OCI-LY7 (cell line): Measurements from ENCODE around the gene MDK. TPM values are rescaled to one million over a fixed set of nuclear protein-coding genes. Genes with fewer than 3 reads are reported as not detected.

Source experiments
- BruUV-seq: library from RNA; stranded (reverse); fragments of 400-500 nt; replicated peaks from 2 replicates; lab custom pipeline; 2021; lab: Mats Ljungman, UMichigan
- CTCF ChIA-PET: fragments of 300-600 bp; sonication (Branson Sonifier 250); formaldehyde crosslinking; loops from one replicate; lab custom pipeline; 2022; ENCODE audit warnings: antibody characterized with exemption; ENCODE audit not compliant: unreplicated experiment; lab: Charles Lee
- POLR2A ChIA-PET: fragments of 300-600 bp; sonication (Branson Sonifier 250); formaldehyde crosslinking; loops from one replicate; lab custom pipeline; 2022; ENCODE audit warnings: antibody characterized with exemption; lab: Charles Lee
- DNase-seq: peaks from one replicate; pipeline ENCODE4 v3.0.0-alpha.2; 2015; ENCODE audit warnings: low spot score
- H2AFZ ChIP-seq: fragments of 200-600 bp; sonication (generic), shearing (Covaris generic); 2 replicates; pipeline ENCODE4 v1.6.1; 2014; ENCODE audit warnings: mild to moderate bottlenecking, antibody characterized with exemption, low read length, moderate library complexity
- H3K27ac ChIP-seq: fragments of 200-600 bp; sonication (generic); 2 replicates; pipeline ENCODE4 v1.5.1; 2014; ENCODE audit warnings: mixed run types, low read depth, mild to moderate bottlenecking, moderate library complexity, low read length, inconsistent platforms; ENCODE audit not compliant: poor library complexity, severe bottlenecking
- H3K36me3 ChIP-seq: fragments of 200-600 bp; sonication (generic); 2 replicates; pipeline ENCODE4 v1.6.1; 2014; ENCODE audit warnings: mild to moderate bottlenecking, antibody characterized with exemption, low read length, moderate library complexity, mixed read lengths; ENCODE audit not compliant: insufficient read depth
- H3K4me1 ChIP-seq: fragments of 200-600 bp; sonication (generic); 2 replicates; pipeline ENCODE4 v1.5.1; 2014; ENCODE audit warnings: mild to moderate bottlenecking, low read length; ENCODE audit not compliant: insufficient read depth, poor library complexity, severe bottlenecking
- H3K4me2 ChIP-seq: fragments of 200-600 bp; sonication (generic); 2 replicates; pipeline ENCODE4 v1.6.1; 2014; ENCODE audit warnings: mild to moderate bottlenecking, low read length
- H3K4me3 ChIP-seq: fragments of 200-600 bp; sonication (generic); 2 replicates; pipeline ENCODE4 v1.5.1; 2014; ENCODE audit warnings: mild to moderate bottlenecking, low read depth, low read length; ENCODE audit not compliant: poor library complexity, severe bottlenecking
- H3K79me2 ChIP-seq: fragments of 200-600 bp; sonication (generic); 2 replicates; pipeline ENCODE4 v1.6.1; 2016; ENCODE audit warnings: low read depth, mild to moderate bottlenecking, low read length, moderate library complexity, mixed read lengths; ENCODE audit not compliant: insufficient read depth
- H3K9me2 ChIP-seq: fragments of 200-600 bp; sonication (generic); 2 replicates; pipeline ENCODE4 v1.6.1; 2016; ENCODE audit warnings: mild to moderate bottlenecking, low read length, mixed read lengths; ENCODE audit not compliant: insufficient read depth
- H3K9me3 ChIP-seq: fragments of 200-600 bp; sonication (generic); 2 replicates; pipeline ENCODE4 v1.6.1; 2014; ENCODE audit warnings: mild to moderate bottlenecking, mixed run types, low read length, mixed read lengths
- H4K20me1 ChIP-seq: fragments of 200-600 bp; sonication (generic); 2 replicates; pipeline ENCODE4 v1.6.1; 2014; ENCODE audit warnings: mild to moderate bottlenecking, antibody characterized with exemption, low read length, moderate library complexity, mixed read lengths; ENCODE audit not compliant: insufficient read depth
- EZH2phosphoT487 ChIP-seq: fragments of 200-600 bp; sonication (generic); IDR thresholded peaks from 2 replicates; pipeline ENCODE4 v1.6.1; 2018; ENCODE audit warnings: low read depth, borderline replicate concordance, mild to moderate bottlenecking, mixed run types, antibody characterized with exemption, low read length, moderate library complexity, mixed read lengths
- intact Hi-C: fragments of 100-400 bp; cut with micrococcal nuclease; formaldehyde crosslinking; loops from one replicate; pipeline ENCODE4 v1.10.0; 2022; ENCODE audit not compliant: unreplicated experiment
- total RNA-seq, 2 experiments: library from RNA; depleted of rRNA in 1 of 2; stranded (reverse); fragments of >200 nt in 1 of 2; shearing (Covaris generic) in 1 of 2; gene quantifications; 2 replicates each; pipeline ENCODE4 v1.2.3, GENCODE V29; 2014 to 2022
- TF ChIP-seq, protein P1 (sequence below): fragments of 200-600 bp; sonication (generic); conservative IDR thresholded peaks from 2 replicates; pipeline ENCODE4 v1.5.1; 2014; ENCODE audit warnings: mild to moderate bottlenecking, antibody characterized with exemption, low read length, moderate library complexity, mixed read lengths

Gene MDK
- total RNA-seq, 2 experiments from 2014 or later: 5.1 to 6.2 TPM

DNA sequence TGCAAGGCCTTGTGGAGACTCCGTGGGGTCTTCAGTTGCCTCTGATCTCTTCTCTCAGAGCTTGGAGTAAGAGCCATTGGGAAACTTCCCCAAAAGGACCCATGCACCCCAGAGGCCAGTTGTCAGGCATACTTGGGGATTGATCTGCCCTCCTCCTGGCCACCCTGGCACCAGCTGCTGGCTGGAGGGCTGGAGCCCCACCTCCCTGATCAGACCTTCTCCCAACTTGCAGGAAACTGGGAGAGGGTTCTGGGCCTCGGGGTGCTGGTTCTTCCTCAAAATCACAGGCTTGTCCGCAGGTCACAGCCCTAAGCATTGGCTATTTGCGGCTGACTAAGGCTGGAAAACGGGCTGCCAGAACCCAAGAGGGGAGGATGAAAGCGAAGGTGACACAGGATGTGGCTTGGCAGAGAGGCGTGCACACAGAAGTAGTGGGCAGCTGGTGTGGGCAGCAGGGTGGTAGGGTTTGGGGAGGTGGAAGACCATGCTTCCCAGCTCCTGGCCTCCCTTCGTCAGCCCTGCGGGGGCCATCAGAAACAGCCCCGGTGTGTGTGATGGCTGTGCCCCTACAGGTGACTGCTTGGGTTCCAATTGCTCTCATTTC lies 35.5 kb upstream of the MDK start:
- intact Hi-C loops: no loop called here
- H3K36me3 ChIP-seq: peaks cover 12% of the 10 kb centered on the region; the same call in 1 of the 2 replicates
- H3K9me3 ChIP-seq: no peaks in the 10 kb centered on the region

DNA sequence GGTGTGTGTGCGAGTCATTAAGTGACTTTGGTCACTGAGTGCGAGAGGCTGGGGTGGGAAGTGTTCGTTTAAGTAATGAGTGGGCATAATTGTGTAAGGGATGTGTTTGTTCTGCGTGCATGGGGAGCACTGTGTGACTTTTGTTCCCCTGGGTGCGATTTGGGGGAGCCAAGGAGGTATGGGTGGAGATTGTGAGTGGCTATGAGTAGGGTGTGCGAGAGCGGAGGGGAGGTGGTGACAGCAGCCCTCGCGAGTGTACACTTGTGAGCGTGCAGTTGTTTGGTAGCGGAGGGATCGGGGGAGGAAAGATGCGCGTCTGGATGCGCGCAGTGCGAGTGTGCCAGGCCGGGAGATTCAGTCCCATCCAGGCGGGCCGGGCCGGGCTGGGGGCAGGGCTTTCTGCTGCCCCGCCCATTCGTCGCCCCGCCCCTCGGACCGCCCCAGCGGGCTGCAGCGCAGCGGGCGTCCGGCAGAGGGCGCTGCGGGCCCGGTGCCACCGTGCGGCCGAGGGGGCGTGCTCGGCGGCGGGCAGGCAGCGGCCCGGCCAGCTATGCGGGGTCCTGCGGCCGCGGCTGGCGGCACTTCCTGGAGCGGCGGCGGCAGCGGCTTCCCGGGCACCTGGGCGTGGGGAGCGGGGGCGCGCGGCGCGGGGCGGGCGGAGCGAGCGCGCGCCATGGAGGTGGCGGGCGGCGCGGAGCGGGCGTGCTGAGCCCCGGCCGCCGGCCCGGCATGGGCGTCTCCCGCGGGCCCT lies 34.4 kb upstream of the MDK start, which contains the start of gene DGKZ:
Gene DGKZ (plus strand): TSS at position 578 of the 751 bp plus-strand sequence. CDS start 197 bp downstream, outside the sequence.
- no peaks in the 10 kb centered on the region for H3K9me3 ChIP-seq
- H2AFZ ChIP-seq: peak within 1 kb of the TSS; percentile 75; the same call in 1 of the 2 replicates
- H3K36me3 ChIP-seq: peaks cover 13% of the 10 kb centered on the region; the same call in 1 of the 2 replicates
- H3K4me2 ChIP-seq: peak within 1 kb of the TSS; percentile 99
- intact Hi-C loops: loop anchor here (1.0 kb wide), 2 partner anchors 20 to 226 kb away; partner anchors contain the start of gene PHF21A
- H4K20me1 ChIP-seq: peaks cover 8% of the 10 kb centered on the region; the same call in 1 of the 2 replicates
- no TSS peak for BruUV-seq
- POLR2A ChIA-PET: interaction anchor here (4.1 kb wide), 1 partner anchor 14 kb away, joined by 38 read pairs; no protein-coding TSS in a partner anchor
- peak within 1 kb of the TSS; percentile 100 for H3K4me3 ChIP-seq
- peaks cover 32% of the 10 kb centered on the region for H3K79me2 ChIP-seq
- H3K4me1 ChIP-seq: peaks cover 55% of the 10 kb centered on the region
- peak within 1 kb of the TSS; percentile 49 for H3K27ac ChIP-seq
- no peak for TF ChIP-seq EZH2phosphoT487
- TF ChIP-seq, protein P1, sequence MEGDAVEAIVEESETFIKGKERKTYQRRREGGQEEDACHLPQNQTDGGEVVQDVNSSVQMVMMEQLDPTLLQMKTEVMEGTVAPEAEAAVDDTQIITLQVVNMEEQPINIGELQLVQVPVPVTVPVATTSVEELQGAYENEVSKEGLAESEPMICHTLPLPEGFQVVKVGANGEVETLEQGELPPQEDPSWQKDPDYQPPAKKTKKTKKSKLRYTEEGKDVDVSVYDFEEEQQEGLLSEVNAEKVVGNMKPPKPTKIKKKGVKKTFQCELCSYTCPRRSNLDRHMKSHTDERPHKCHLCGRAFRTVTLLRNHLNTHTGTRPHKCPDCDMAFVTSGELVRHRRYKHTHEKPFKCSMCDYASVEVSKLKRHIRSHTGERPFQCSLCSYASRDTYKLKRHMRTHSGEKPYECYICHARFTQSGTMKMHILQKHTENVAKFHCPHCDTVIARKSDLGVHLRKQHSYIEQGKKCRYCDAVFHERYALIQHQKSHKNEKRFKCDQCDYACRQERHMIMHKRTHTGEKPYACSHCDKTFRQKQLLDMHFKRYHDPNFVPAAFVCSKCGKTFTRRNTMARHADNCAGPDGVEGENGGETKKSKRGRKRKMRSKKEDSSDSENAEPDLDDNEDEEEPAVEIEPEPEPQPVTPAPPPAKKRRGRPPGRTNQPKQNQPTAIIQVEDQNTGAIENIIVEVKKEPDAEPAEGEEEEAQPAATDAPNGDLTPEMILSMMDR: peak; percentile 70
- H3K9me2 ChIP-seq: no peaks in the 10 kb centered on the region
- peak; percentile 89 for DNase-seq
- CTCF ChIA-PET: no interaction called here

More for the DNA sequence above, 35.5 kb upstream of the MDK start:
- CTCF ChIA-PET: interaction anchor here (2.3 kb wide), 1 partner anchor 28 kb away, joined by 8 read pairs; no protein-coding TSS in a partner anchor
- Histone ChIP-seq H3K9me2 (no peaks in the 10 kb centered on the region), H3K4me1 (peaks cover 47% of the 10 kb centered on the region), H4K20me1 (peaks cover 8% of the 10 kb centered on the region; the same call in 1 of the 2 replicates), H3K27ac (no peak overlapping the region), H3K79me2 (peaks cover 29% of the 10 kb centered on the region), H2AFZ (peak overlapping the region; percentile 11; the same call in 1 of the 2 replicates), H3K4me2 (peak overlapping the region; percentile 36), H3K4me3 (peak overlapping the region; percentile 19)
- no peak for DNase-seq
- POLR2A ChIA-PET: interaction anchor here (0.6 to 1.0 kb wide), 3 partner anchors 81 to 232 kb away, joined by 3 to 4 read pairs (median 3); no protein-coding TSS in a partner anchor
- TF ChIP-seq, protein P1: no peak
- no peak for TF ChIP-seq EZH2phosphoT487
- no TSS peak for BruUV-seq
